ENCODE results near the gene MSANTD7. TPM values are rescaled to one million over a fixed set of nuclear protein-coding genes. Genes with fewer than 3 reads are reported as not detected.
A peak's percentile ranks its signal among the peaks of the same experiment; 100 is the strongest.

MSANTD7 gene
- total and polyA plus RNA-seq, 10 of the 15 experiments (the other 5 are each of a cell fraction or from before 2014, with no cell fraction given) = 3.5 to 22.8 (median 18.5) TPM

GRCh38 chr10:14837757-14838581, at the start of gene MSANTD7, which contains the start of the genes CDNF and HSPA14 (continued):
- TF ChIP-seq, protein P1, sequence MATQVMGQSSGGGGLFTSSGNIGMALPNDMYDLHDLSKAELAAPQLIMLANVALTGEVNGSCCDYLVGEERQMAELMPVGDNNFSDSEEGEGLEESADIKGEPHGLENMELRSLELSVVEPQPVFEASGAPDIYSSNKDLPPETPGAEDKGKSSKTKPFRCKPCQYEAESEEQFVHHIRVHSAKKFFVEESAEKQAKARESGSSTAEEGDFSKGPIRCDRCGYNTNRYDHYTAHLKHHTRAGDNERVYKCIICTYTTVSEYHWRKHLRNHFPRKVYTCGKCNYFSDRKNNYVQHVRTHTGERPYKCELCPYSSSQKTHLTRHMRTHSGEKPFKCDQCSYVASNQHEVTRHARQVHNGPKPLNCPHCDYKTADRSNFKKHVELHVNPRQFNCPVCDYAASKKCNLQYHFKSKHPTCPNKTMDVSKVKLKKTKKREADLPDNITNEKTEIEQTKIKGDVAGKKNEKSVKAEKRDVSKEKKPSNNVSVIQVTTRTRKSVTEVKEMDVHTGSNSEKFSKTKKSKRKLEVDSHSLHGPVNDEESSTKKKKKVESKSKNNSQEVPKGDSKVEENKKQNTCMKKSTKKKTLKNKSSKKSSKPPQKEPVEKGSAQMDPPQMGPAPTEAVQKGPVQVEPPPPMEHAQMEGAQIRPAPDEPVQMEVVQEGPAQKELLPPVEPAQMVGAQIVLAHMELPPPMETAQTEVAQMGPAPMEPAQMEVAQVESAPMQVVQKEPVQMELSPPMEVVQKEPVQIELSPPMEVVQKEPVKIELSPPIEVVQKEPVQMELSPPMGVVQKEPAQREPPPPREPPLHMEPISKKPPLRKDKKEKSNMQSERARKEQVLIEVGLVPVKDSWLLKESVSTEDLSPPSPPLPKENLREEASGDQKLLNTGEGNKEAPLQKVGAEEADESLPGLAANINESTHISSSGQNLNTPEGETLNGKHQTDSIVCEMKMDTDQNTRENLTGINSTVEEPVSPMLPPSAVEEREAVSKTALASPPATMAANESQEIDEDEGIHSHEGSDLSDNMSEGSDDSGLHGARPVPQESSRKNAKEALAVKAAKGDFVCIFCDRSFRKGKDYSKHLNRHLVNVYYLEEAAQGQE (IDR thresholded peaks at IDR 0.05; ENCODE audit: low read depth, low read length) = no peak
- TF ChIP-seq MYC (IDR thresholded peaks at IDR 0.05; ENCODE audit: insufficient read depth, insufficient read length, insufficient replicate concordance, low read length, severe bottlenecking) (no peak), CEBPB (IDR thresholded peaks at IDR 0.05; ENCODE audit: borderline replicate concordance in 1 of 2, low read depth in 2 of 2, low read length in 2 of 2) (peak in 1 of 2 experiments; percentile 93; a peak in 1 of 4 replicates), IKZF2 (IDR thresholded peaks at IDR 0.05) (no peak; a peak in 1 of 4 replicates), RCOR1 (conservative IDR thresholded peaks at IDR 0.05; ENCODE audit: low read depth, low read length) (no peak), CHD1 (IDR thresholded peaks at IDR 0.05; ENCODE audit: low read depth, low read length) (no peak), POLR2AphosphoS5 (IDR thresholded peaks at IDR 0.05; ENCODE audit: low read length) (peak; percentile 95), EGR1 (IDR thresholded peaks at IDR 0.05; ENCODE audit: borderline replicate concordance in 1 of 2, low read depth in 2 of 2, low read length in 2 of 2) (peak in 1 of 2 experiments; percentile 73; a peak in 2 of 3 replicates), WRNIP1 (IDR thresholded peaks at IDR 0.05; ENCODE audit: borderline replicate concordance, low read depth, low read length) (no peak), YY1 (IDR thresholded peaks at IDR 0.05; ENCODE audit: low read depth, low read length) (peak; percentile 90), HSF1 (IDR thresholded peaks at IDR 0.05; ENCODE audit: low read depth, low read length) (no peak), NFYB (IDR thresholded peaks at IDR 0.05; ENCODE audit: insufficient read depth, low read depth, low read length) (peak; percentile 95), HCFC1 (IDR thresholded peaks at IDR 0.05; ENCODE audit: low read length) (peak; percentile 45; the same call in 1 of the 2 replicates), YBX1 (IDR thresholded peaks at IDR 0.05) (no peak), CBFB (IDR thresholded peaks at IDR 0.05; ENCODE audit: low read depth) (0 out of 2 replicates have a peak, but pooled peaks have one; percentile 21), BRCA1 (IDR thresholded peaks at IDR 0.05; ENCODE audit: low read depth, low read length) (no peak), JUNB (IDR thresholded peaks at IDR 0.05) (no peak), SMAD1 (IDR thresholded peaks at IDR 0.05; ENCODE audit: low read depth, partially characterized antibody) (no peak), SREBF2 (IDR thresholded peaks at IDR 0.05; ENCODE audit: low read length) (peak; percentile 49; the same call in 1 of the 2 replicates), CTCF (IDR thresholded peaks at IDR 0.05 in 2 of 3, conservative IDR thresholded peaks at IDR 0.05 in 1 of 3; ENCODE audit: control insufficient read depth in 2 of 3, extremely low read depth in 1 of 3, insufficient read depth in 1 of 3, low read depth in 3 of 3, low read length in 3 of 3) (no peak)
- TF ChIP-seq, protein P2, sequence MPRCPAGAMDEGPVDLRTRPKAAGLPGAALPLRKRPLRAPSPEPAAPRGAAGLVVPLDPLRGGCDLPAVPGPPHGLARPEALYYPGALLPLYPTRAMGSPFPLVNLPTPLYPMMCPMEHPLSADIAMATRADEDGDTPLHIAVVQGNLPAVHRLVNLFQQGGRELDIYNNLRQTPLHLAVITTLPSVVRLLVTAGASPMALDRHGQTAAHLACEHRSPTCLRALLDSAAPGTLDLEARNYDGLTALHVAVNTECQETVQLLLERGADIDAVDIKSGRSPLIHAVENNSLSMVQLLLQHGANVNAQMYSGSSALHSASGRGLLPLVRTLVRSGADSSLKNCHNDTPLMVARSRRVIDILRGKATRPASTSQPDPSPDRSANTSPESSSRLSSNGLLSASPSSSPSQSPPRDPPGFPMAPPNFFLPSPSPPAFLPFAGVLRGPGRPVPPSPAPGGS (IDR thresholded peaks at IDR 0.05; ENCODE audit: borderline replicate concordance, insufficient read depth, low read depth, low read length, poor library complexity, severe bottlenecking) = no peak

All from GM12878 (cell line).